Right renal pelvis (tissue), 4 donors: Measurements from ENCODE around the gene ATG16L2. TPM values are rescaled to one million over a fixed set of nuclear protein-coding genes. Genes with fewer than 3 reads are reported as not detected.

Experiments
- DNase-seq, 4 donors: peaks; one replicate each; pipeline ENCODE4 v3.0.0-alpha.2; 2013; ENCODE audit warnings: low read depth in 4 of 4, low spot score in 3 of 4, missing footprints in 1 of 4
- polyA plus RNA-seq, 4 donors: library from polyadenylated mRNA; unstranded; fragments of 120-200 nt; gene quantifications; one replicate each; pipeline ENCODE4 v1.2.1, GENCODE V29; 2013; ENCODE audit not compliant: insufficient read length in 4 of 4

Gene ATG16L2
- polyA plus RNA-seq, 4 donors = 26.6 to 31.3 (median 28.6) TPM

DNA sequence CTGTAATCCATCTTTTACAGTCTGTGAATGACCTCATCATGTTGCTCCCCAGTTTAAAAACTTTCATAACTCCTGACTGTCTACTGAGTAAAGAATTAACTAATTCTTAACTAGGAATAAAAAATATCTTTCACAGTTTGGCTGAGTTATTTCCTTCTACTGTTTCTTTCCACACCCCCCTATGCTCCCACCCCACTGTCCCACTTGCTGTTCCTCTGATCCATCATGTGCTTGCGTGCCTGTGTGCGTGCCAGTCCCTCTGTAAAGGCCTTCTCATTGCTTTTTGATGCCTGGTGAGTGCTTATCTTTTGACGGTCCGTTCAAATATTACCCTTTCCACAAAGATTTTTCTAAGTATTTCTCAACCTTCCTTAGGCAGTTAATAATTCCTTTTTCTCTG is 55.6 kb downstream of the ATG16L2 start:
- no peak for DNase-seq

DNA sequence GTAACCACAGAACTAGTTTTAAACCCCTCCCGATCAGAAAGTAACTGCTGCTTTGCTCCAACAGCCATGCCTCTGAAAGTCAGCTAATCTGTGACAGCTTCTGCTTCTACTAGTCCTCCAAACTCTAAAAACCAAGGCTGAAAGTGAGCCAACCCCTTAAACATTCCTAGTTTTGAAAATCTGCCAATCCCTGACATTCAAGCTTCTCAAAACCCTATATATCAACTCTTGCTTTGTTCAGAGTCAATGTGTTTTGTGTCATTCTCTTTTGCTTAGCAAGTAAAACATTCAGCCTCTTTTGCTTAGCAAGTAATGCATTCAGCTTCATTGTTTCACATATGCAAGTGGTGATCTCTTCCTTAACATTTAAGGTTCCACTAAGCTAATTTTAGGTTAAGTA is 56.9 kb downstream of the ATG16L2 start:
- peak in 2 of 4 donors; percentile 28 to 43 for DNase-seq

DNA sequence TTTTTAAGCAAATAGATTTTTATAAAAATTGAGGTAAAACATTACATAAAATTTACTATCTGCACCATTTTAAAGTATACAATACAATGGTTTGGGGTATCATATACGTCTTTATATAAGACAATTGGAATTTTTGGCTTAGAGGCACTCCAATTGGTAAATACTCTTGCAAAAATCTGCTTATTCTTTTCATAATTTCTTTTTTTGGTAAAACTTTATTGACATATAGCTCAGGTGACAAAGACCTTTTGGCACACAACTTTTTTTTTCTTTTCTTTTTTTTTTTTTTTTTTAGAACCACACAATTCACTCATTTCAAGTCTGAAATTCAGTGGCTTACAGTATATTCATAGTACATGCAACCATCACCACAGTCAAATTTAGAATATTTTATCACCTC is 57.8 kb downstream of the ATG16L2 start:
- no peak for DNase-seq

DNA sequence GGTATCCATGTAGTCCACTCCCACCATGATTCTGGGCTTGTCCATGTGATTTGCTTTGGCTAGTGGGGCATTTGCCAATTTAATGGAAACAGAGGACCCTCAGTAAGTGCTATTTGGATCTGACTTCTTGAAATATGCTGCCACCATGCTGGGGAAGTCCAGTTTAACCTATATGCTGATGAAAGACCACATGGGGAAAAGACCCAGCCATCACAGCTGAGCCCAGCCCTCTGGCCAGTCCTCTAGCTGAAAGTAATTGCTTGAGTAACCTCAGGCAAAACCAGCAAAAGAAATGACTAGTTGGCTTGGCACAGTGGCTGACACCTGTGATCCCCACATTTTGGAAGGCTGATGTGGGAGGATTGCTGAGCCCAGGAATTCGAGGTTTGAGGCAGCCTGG is 61.5 kb downstream of the ATG16L2 start:
- no peak for DNase-seq

DNA sequence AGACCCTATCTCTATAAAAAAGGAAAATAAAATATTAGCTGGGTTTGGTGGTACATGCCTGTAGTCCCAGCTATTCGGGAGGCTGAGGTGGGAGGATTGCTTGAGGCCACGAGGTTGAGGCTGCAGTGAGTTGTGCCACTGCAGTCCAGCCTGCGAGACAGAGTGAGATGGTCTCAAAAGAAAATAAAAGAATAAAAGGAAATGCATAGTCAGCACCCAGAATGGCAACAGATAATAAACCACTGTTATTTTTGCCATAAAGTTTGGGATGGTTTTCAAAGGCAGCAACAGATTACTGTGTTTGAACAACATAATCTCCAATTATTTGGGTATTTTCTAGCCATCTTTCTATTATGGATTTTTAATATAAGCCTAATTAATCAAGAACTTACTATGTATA is 61.9 kb downstream of the ATG16L2 start:
- no peak for DNase-seq

Other genes with a start within 250 kb of the ATG16L2 start
- 10 to 100 TPM; 15.1 to 16.2 (median 15.9) TPM for gene PDE2A, start 140.0 kb upstream of the ATG16L2 start, polyA plus RNA-seq
- gene ARAP1, start 62.0 kb upstream of the ATG16L2 start, polyA plus RNA-seq = 10 to 100 TPM; 62.1 to 85.6 (median 65.4) TPM
- 10 to 100 TPM; 69.5 to 92.6 (median 79.9) TPM for gene STARD10, start 20.4 kb upstream of the ATG16L2 start, polyA plus RNA-seq